HEK293 (cell line): ENCODE data around the gene FANCE.
"Not testable (repeated sequence)": the region's sequence is repeated elsewhere in the genome, so short reads cannot be mapped to it uniquely, and the experiment has no call there.

Experiments
- CTCF ChIA-PET: fragments of 350-600 bp; formaldehyde crosslinking; extraction: SDS; loops from one replicate; lab custom pipeline; 2021; ENCODE audit warnings: antibody characterized with exemption; lab: Yijun Ruan, JAX
- POLR2A ChIA-PET: fragments of 300-600 bp; formaldehyde crosslinking; extraction: SDS; loops from one replicate; lab custom pipeline; 2020; ENCODE audit warnings: antibody characterized with exemption, inconsistent platforms; lab: Yijun Ruan, JAX
- H3K27ac ChIP-seq: fragments of 200-500 bp; sonication (Bioruptor generic); 2 replicates; pipeline ENCODE4 v1.5.1; 2014; ENCODE audit warnings: low read depth, low read length, control low read depth, inconsistent platforms; ENCODE audit errors: extremely low read depth
- H3K36me3 ChIP-seq, 2 experiments: fragments of 200-500 bp in 1 of 2; sonication (Bioruptor generic) in 1 of 2; 1 replicate in 1 of 2; 2 replicates in 1 of 2; pipeline ENCODE4 v1.5.1; 2014 to 2017; ENCODE audit warnings: inconsistent platforms in 2 of 2, low read length in 2 of 2; ENCODE audit not compliant: control insufficient read depth in 2 of 2, insufficient read depth in 1 of 2
- H3K4me1 ChIP-seq: fragments of 200-500 bp; sonication (Bioruptor generic); 2 replicates; pipeline ENCODE4 v1.5.1; 2014; ENCODE audit warnings: mild to moderate bottlenecking, low read length, inconsistent platforms; ENCODE audit not compliant: control insufficient read depth, insufficient read depth
- H3K4me3 ChIP-seq: 2 replicates; pipeline ENCODE4 v1.5.1; 2011; ENCODE audit warnings: low read depth, mild to moderate bottlenecking, control low read depth, low read length, moderate library complexity
- H3K9me3 ChIP-seq: fragments of 200-500 bp; sonication (Bioruptor generic); 2 replicates; pipeline ENCODE4 v1.5.1; 2014; ENCODE audit warnings: low read depth, low read length, inconsistent platforms; ENCODE audit not compliant: control insufficient read depth, insufficient read depth
- BCL11B ChIP-seq: fragments of 450-650 bp; formaldehyde crosslinking; IDR thresholded peaks from 2 replicates; pipeline ENCODE4 v1.5.1; 2016; ENCODE audit warnings: low read depth, missing biosample characterization, missing genetic modification characterization
- GFI1B ChIP-seq: fragments of 450-650 bp; formaldehyde crosslinking; IDR thresholded peaks from 2 replicates; pipeline ENCODE4 v1.5.1; 2016; ENCODE audit warnings: missing biosample characterization, missing genetic modification characterization
- HOXC10 ChIP-seq: sonication (generic); formaldehyde crosslinking; IDR thresholded peaks from 2 replicates; pipeline ENCODE4 v1.8.1; 2023; ENCODE audit warnings: mild to moderate bottlenecking, missing genetic modification reagents
- MZF1 ChIP-seq: fragments of 450-650 bp; formaldehyde crosslinking; IDR thresholded peaks from 2 replicates; pipeline ENCODE4 v1.5.1; 2017; ENCODE audit warnings: missing biosample characterization, missing genetic modification characterization, borderline replicate concordance
- PRDM10 ChIP-seq: fragments of 450-650 bp; formaldehyde crosslinking; IDR thresholded peaks from 2 replicates; pipeline ENCODE4 v1.5.1; 2016; ENCODE audit warnings: missing biosample characterization, missing genetic modification characterization
- SCRT1 ChIP-seq: fragments of 450-650 bp; formaldehyde crosslinking; IDR thresholded peaks from 2 replicates; pipeline ENCODE4 v1.5.1; 2016; ENCODE audit warnings: missing biosample characterization, missing genetic modification characterization, borderline replicate concordance
- SCRT2 ChIP-seq: fragments of 450-650 bp; formaldehyde crosslinking; IDR thresholded peaks from 2 replicates; pipeline ENCODE4 v1.5.1; 2016; ENCODE audit warnings: missing biosample characterization, missing genetic modification characterization
- SP2 ChIP-seq: fragments of 450-650 bp; formaldehyde crosslinking; IDR thresholded peaks from 2 replicates; pipeline ENCODE4 v1.5.1; 2016; ENCODE audit warnings: missing biosample characterization, missing genetic modification characterization
- ZBTB7A ChIP-seq: fragments of 450-650 bp; formaldehyde crosslinking; IDR thresholded peaks from 2 replicates; pipeline ENCODE4 v1.5.1; 2016; ENCODE audit warnings: low read depth, missing biosample characterization, missing genetic modification characterization
- ZIC2 ChIP-seq: fragments of 450-650 bp; formaldehyde crosslinking; IDR thresholded peaks from 2 replicates; pipeline ENCODE4 v1.5.1; 2016; ENCODE audit warnings: missing biosample characterization, missing genetic modification characterization
- ZNF112 ChIP-seq: fragments of 450-650 bp; formaldehyde crosslinking; IDR thresholded peaks from 2 replicates; pipeline ENCODE4 v1.5.0; 2017; ENCODE audit warnings: missing biosample characterization, missing genetic modification characterization
- ZNF121 ChIP-seq: fragments of 450-650 bp; formaldehyde crosslinking; IDR thresholded peaks from 2 replicates; pipeline ENCODE4 v1.5.1; 2016; ENCODE audit warnings: missing biosample characterization, missing genetic modification characterization
- ZNF133 ChIP-seq: fragments of 450-650 bp; formaldehyde crosslinking; IDR thresholded peaks from 2 replicates; pipeline ENCODE4 v1.5.1; 2016; ENCODE audit warnings: missing biosample characterization, missing genetic modification characterization
- ZNF266 ChIP-seq: fragments of 450-650 bp; formaldehyde crosslinking; IDR thresholded peaks from 2 replicates; pipeline ENCODE4 v1.5.1; 2016; ENCODE audit warnings: missing biosample characterization, missing genetic modification characterization, low read depth
- ZNF335 ChIP-seq: fragments of 450-650 bp; formaldehyde crosslinking; conservative IDR thresholded peaks from 2 replicates; pipeline ENCODE4 v1.5.1; 2016; ENCODE audit warnings: missing biosample characterization, missing genetic modification characterization
- ZNF449 ChIP-seq: fragments of 450-650 bp; formaldehyde crosslinking; IDR thresholded peaks from 2 replicates; pipeline ENCODE4 v1.5.1; 2017; ENCODE audit warnings: missing biosample characterization, mild to moderate bottlenecking, missing genetic modification characterization, moderate library complexity
- ZNF513 ChIP-seq: fragments of 450-650 bp; IDR thresholded peaks from 2 replicates; pipeline ENCODE4 v1.5.1; 2018; ENCODE audit warnings: missing biosample characterization, missing genetic modification characterization
- ZNF548 ChIP-seq: fragments of 450-650 bp; formaldehyde crosslinking; IDR thresholded peaks from 2 replicates; pipeline ENCODE4 v1.5.1; 2016; ENCODE audit warnings: missing biosample characterization, missing genetic modification characterization
- ZNF555 ChIP-seq: fragments of 450-650 bp; formaldehyde crosslinking; conservative IDR thresholded peaks from 2 replicates; pipeline ENCODE4 v1.5.1; 2017; ENCODE audit warnings: missing biosample characterization, mild to moderate bottlenecking, missing genetic modification characterization, inconsistent platforms
- ZNF664 ChIP-seq: fragments of 450-650 bp; formaldehyde crosslinking; IDR thresholded peaks from 2 replicates; pipeline ENCODE4 v1.5.1; 2016; ENCODE audit warnings: missing biosample characterization, missing genetic modification characterization
- ZNF776 ChIP-seq: fragments of 450-650 bp; formaldehyde crosslinking; IDR thresholded peaks from 2 replicates; pipeline ENCODE4 v1.5.0; 2017; ENCODE audit warnings: missing biosample characterization, missing genetic modification characterization, borderline replicate concordance

FANCE gene

GRCh38 chr6:35432702-35433101 lies 19.4 kb upstream of the FANCE start:
- ChIA-PET CTCF (interaction anchor here (1.2 to 6.6 kb wide), 4 partner anchors 10 to 17 kb away, joined by 3 to 39 read pairs (median 5); no protein-coding TSS in a partner anchor), POLR2A (interaction anchor here (0.9 kb wide), 2 partner anchors 9 to 26 kb away, joined by 3 read pairs; no protein-coding TSS in a partner anchor)
- H3K27ac ChIP-seq, H3K36me3 ChIP-seq, H3K4me1 ChIP-seq, H3K9me3 ChIP-seq, H3K4me3 ChIP-seq: not testable (repeated sequence)
- TF ChIP-seq ZNF121, result peak; percentile 55; the same call in 1 of the 2 replicates

GRCh38 chr6:35435074-35435837 lies 16.9 kb upstream of the FANCE start:
- POLR2A ChIA-PET, result no interaction called here
- CTCF ChIA-PET, result interaction anchor here (0.7 to 6.6 kb wide), 7 partner anchors 14 to 94 kb away, joined by 3 to 39 read pairs (median 4); partner anchors contain the start of gene PPARD

GRCh38 chr6:35436071-35436857 lies 15.9 kb upstream of the FANCE start:
- Histone ChIP-seq H3K4me1 (peaks cover 4% of the 10 kb centered on the region; the same call in 1 of the 2 replicates), H3K9me3 (no peaks in the 10 kb centered on the region), H3K27ac (no peak overlapping the region), H3K4me3 (no peak overlapping the region), H3K36me3 (no peaks in the 10 kb centered on the region)
- ChIA-PET POLR2A (no interaction called here), CTCF (interaction anchor here (1.0 to 6.6 kb wide), 4 partner anchors 13 to 95 kb away, joined by 3 to 39 read pairs (median 6); partner anchors contain the start of gene PPARD)
- TF ChIP-seq SCRT1 (tag by site-specific recombination) (0 out of 2 replicates have a peak, but pooled peaks have one; percentile 27), GFI1B (tag by site-specific recombination) (no peak), ZNF335 (tag by site-specific recombination) (peak; percentile 31; the same call in 1 of the 2 replicates), ZNF266 (no peak), HOXC10 (CRISPR knock-in tag) (no peak), ZNF664 (no peak), SCRT2 (tag by site-specific recombination) (peak; percentile 75), ZNF513 (tag by site-specific recombination) (no peak), ZNF555 (tag by site-specific recombination) (no peak), ZNF133 (tag by site-specific recombination) (no peak), SP2 (tag by site-specific recombination) (peak; percentile 13; the same call in 1 of the 2 replicates), ZNF112 (no peak), BCL11B (tag by site-specific recombination) (no peak), ZNF449 (tag by site-specific recombination) (no peak)

More at GRCh38 chr6:35435074-35435837, 16.9 kb upstream of the FANCE start:
- TF ChIP-seq MZF1 (tag by site-specific recombination) (0 out of 2 replicates have a peak, but pooled peaks have one; percentile 14), ZIC2 (tag by site-specific recombination) (0 out of 2 replicates have a peak, but pooled peaks have one; percentile 7), PRDM10 (no peak), ZNF776 (tag by site-specific recombination) (no peak), ZNF548 (tag by site-specific recombination) (no peak), ZBTB7A (tag by site-specific recombination) (no peak)
- TF ChIP-seq, all 188 proteins: peak for 2
- H3K4me3 ChIP-seq, result no peak overlapping the region
- H3K36me3 ChIP-seq, result no peaks in the 10 kb centered on the region
- no peak overlapping the region for H3K27ac ChIP-seq
- H3K4me1 ChIP-seq, result peaks cover 4% of the 10 kb centered on the region; the same call in 1 of the 2 replicates
- H3K9me3 ChIP-seq, result no peaks in the 10 kb centered on the region
